HG02973 (cell line): ENCODE results near the gene WWOX.
"Not testable (repeated sequence)": the region's sequence is repeated elsewhere in the genome, so short reads cannot be mapped to it uniquely, and the experiment has no call there.

Source experiments
- ATAC-seq: cut with Tn5 transposase; IDR thresholded peaks from one replicate; pipeline ENCODE4 v1.9.1; 2021; ENCODE audit warnings: moderate library complexity; ENCODE audit not compliant: unreplicated experiment

The WWOX gene

GRCh38 chr16:78513838-78514237 is 414.4 kb downstream of the WWOX start:
- no peak for ATAC-seq

- not testable (repeated sequence) for ATAC-seq
Measured at GRCh38 chr16:78514888-78515287, 415.4 kb downstream of the WWOX start.

- no peak for ATAC-seq
Measured at GRCh38 chr16:78515421-78515820, 416.0 kb downstream of the WWOX start.

- ATAC-seq: no peak
Measured at GRCh38 chr16:78516006-78516736, 416.7 kb downstream of the WWOX start.

- no peak for ATAC-seq
Measured at GRCh38 chr16:78519896-78520295, 420.4 kb downstream of the WWOX start.

- no peak for ATAC-seq
Measured at GRCh38 chr16:78520470-78520869, 421.0 kb downstream of the WWOX start.

- ATAC-seq: no peak
Measured at GRCh38 chr16:78522327-78522726, 422.9 kb downstream of the WWOX start.

- ATAC-seq: no peak
Measured at GRCh38 chr16:78523212-78523985, 423.9 kb downstream of the WWOX start.

- ATAC-seq: no peak
Measured at GRCh38 chr16:78524066-78524595, 424.7 kb downstream of the WWOX start.

GRCh38 chr16:78528265-78528664 is 428.8 kb downstream of the WWOX start:
- no peak for ATAC-seq

- ATAC-seq: no peak
Measured at GRCh38 chr16:78529881-78530280, 430.4 kb downstream of the WWOX start.

GRCh38 chr16:78530283-78530682 is 430.8 kb downstream of the WWOX start:
- no peak for ATAC-seq

- ATAC-seq: no peak
Measured at GRCh38 chr16:78535098-78535497, 435.6 kb downstream of the WWOX start.

GRCh38 chr16:78537511-78537910 is 438.1 kb downstream of the WWOX start:
- ATAC-seq: no peak

- no peak for ATAC-seq
Measured at GRCh38 chr16:78538292-78538691, 438.8 kb downstream of the WWOX start.

GRCh38 chr16:78538919-78539318 is 439.5 kb downstream of the WWOX start:
- no peak for ATAC-seq

- ATAC-seq: no peak
Measured at GRCh38 chr16:78542419-78542818, 443.0 kb downstream of the WWOX start.

- no peak for ATAC-seq
Measured at GRCh38 chr16:78543023-78543422, 443.6 kb downstream of the WWOX start.

- ATAC-seq: no peak
Measured at GRCh38 chr16:78549366-78549765, 449.9 kb downstream of the WWOX start.

GRCh38 chr16:78551487-78552085 is 452.1 kb downstream of the WWOX start:
- no peak for ATAC-seq

- no peak for ATAC-seq
Measured at GRCh38 chr16:78552106-78552675, 452.7 kb downstream of the WWOX start.
